ENCODE measurements around the gene SLC25A39. TPM values are rescaled to one million over a fixed set of nuclear protein-coding genes. Genes with fewer than 3 reads are reported as not detected.
A peak's percentile ranks its signal among the peaks of the same experiment; 100 is the strongest.

The SLC25A39 gene
- total and polyA plus RNA-seq, 2 of the 13 experiments (the other 11 are each of a cell fraction or from before 2014, with no cell fraction given) = 144 to 151 TPM

DNA sequence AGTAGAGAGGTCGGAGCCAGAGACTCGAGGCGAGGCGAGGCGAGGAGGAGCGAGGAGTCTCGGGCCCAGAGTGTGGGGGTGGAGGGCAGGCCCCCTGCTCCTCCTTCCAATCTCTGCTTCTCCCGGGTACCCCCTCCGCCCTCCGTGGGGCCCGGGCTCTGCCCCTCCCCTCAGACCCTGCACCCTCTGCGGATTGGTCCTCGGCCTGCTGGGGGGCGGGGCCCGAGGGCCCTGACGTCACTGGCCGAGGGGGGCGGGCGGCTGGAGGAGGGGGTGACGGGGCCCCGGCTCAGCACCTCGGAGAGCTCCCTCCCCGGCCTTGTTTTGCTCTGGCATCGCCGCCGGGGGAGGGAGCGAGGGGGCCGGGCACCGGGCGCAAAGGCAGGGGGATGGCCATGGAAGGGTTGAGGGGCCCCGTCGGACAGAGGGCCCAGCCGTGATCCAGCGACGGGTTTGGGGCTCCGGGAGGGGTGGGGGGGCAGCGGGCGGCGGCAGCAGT, 16.3 kb downstream of the SLC25A39 start, which contains the start of gene RUNDC3A (continued):
- TF ChIP-seq ZFP91 (CRISPR knock-in tag; IDR thresholded peaks at IDR 0.05; ENCODE audit: borderline replicate concordance) = 0 out of 2 replicates have a peak, but pooled peaks have one; percentile 10
- TF ChIP-seq, protein P1, sequence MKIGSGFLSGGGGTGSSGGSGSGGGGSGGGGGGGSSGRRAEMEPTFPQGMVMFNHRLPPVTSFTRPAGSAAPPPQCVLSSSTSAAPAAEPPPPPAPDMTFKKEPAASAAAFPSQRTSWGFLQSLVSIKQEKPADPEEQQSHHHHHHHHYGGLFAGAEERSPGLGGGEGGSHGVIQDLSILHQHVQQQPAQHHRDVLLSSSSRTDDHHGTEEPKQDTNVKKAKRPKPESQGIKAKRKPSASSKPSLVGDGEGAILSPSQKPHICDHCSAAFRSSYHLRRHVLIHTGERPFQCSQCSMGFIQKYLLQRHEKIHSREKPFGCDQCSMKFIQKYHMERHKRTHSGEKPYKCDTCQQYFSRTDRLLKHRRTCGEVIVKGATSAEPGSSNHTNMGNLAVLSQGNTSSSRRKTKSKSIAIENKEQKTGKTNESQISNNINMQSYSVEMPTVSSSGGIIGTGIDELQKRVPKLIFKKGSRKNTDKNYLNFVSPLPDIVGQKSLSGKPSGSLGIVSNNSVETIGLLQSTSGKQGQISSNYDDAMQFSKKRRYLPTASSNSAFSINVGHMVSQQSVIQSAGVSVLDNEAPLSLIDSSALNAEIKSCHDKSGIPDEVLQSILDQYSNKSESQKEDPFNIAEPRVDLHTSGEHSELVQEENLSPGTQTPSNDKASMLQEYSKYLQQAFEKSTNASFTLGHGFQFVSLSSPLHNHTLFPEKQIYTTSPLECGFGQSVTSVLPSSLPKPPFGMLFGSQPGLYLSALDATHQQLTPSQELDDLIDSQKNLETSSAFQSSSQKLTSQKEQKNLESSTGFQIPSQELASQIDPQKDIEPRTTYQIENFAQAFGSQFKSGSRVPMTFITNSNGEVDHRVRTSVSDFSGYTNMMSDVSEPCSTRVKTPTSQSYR (CRISPR knock-in tag; IDR thresholded peaks at IDR 0.05; ENCODE audit: borderline replicate concordance) = peak; percentile 59; the same call in 1 of the 2 replicates
- peak; percentile 81 for TF ChIP-seq ZNF329 (CRISPR knock-in tag; IDR thresholded peaks at IDR 0.05; ENCODE audit: low read depth)
- TF ChIP-seq, protein P2, sequence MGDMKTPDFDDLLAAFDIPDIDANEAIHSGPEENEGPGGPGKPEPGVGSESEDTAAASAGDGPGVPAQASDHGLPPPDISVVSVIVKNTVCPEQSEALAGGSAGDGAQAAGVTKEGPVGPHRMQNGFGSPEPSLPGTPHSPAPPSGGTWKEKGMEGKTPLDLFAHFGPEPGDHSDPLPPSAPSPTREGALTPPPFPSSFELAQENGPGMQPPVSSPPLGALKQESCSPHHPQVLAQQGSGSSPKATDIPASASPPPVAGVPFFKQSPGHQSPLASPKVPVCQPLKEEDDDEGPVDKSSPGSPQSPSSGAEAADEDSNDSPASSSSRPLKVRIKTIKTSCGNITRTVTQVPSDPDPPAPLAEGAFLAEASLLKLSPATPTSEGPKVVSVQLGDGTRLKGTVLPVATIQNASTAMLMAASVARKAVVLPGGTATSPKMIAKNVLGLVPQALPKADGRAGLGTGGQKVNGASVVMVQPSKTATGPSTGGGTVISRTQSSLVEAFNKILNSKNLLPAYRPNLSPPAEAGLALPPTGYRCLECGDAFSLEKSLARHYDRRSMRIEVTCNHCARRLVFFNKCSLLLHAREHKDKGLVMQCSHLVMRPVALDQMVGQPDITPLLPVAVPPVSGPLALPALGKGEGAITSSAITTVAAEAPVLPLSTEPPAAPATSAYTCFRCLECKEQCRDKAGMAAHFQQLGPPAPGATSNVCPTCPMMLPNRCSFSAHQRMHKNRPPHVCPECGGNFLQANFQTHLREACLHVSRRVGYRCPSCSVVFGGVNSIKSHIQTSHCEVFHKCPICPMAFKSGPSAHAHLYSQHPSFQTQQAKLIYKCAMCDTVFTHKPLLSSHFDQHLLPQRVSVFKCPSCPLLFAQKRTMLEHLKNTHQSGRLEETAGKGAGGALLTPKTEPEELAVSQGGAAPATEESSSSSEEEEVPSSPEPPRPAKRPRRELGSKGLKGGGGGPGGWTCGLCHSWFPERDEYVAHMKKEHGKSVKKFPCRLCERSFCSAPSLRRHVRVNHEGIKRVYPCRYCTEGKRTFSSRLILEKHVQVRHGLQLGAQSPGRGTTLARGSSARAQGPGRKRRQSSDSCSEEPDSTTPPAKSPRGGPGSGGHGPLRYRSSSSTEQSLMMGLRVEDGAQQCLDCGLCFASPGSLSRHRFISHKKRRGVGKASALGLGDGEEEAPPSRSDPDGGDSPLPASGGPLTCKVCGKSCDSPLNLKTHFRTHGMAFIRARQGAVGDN (CRISPR knock-in tag; IDR thresholded peaks at IDR 0.05) = peak; percentile 65
- TF ChIP-seq PPARG (CRISPR knock-in tag; conservative IDR thresholded peaks at IDR 0.05) = 0 out of 2 replicates have a peak, but pooled peaks have one; percentile 27
- TF ChIP-seq ZNF775 (CRISPR knock-in tag; IDR thresholded peaks at IDR 0.05; ENCODE audit: borderline replicate concordance) = no peak
- TF ChIP-seq YEATS4 (CRISPR knock-in tag; IDR thresholded peaks at IDR 0.05; ENCODE audit: borderline replicate concordance) = peak; percentile 45; the same call in 1 of the 2 replicates
- TF ChIP-seq, protein P3, sequence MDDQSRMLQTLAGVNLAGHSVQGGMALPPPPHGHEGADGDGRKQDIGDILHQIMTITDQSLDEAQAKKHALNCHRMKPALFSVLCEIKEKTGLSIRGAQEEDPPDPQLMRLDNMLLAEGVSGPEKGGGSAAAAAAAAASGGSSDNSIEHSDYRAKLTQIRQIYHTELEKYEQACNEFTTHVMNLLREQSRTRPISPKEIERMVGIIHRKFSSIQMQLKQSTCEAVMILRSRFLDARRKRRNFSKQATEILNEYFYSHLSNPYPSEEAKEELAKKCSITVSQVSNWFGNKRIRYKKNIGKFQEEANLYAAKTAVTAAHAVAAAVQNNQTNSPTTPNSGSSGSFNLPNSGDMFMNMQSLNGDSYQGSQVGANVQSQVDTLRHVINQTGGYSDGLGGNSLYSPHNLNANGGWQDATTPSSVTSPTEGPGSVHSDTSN (CRISPR knock-in tag; IDR thresholded peaks at IDR 0.05; ENCODE audit: borderline replicate concordance) = 0 out of 2 replicates have a peak, but pooled peaks have one; percentile 42
- TF ChIP-seq MEF2D (CRISPR knock-in tag; IDR thresholded peaks at IDR 0.05) = peak; percentile 47; the same call in 1 of the 2 replicates
- no peak for TF ChIP-seq KDM5A (IDR thresholded peaks at IDR 0.05; ENCODE audit: borderline replicate concordance, low read length)
- no peak for TF ChIP-seq BRF2 (CRISPR knock-in tag; IDR thresholded peaks at IDR 0.05)
- TF ChIP-seq MED1 (CRISPR knock-in tag; IDR thresholded peaks at IDR 0.05) = peak; percentile 43; the same call in 1 of the 2 replicates
- TF ChIP-seq ZBTB7B (CRISPR knock-in tag; IDR thresholded peaks at IDR 0.05) = 0 out of 2 replicates have a peak, but pooled peaks have one; percentile 44
- TF ChIP-seq ZNF768 (CRISPR knock-in tag; IDR thresholded peaks at IDR 0.05) = peak; percentile 73; the same call in 1 of the 2 replicates
- TF ChIP-seq SMAD3 (CRISPR knock-in tag; IDR thresholded peaks at IDR 0.05) = peak; percentile 83; the same call in 1 of the 2 replicates
